Esophagus (tissue), 2 donors: ENCODE results near the gene AUTS2. TPM values are rescaled to one million over a fixed set of nuclear protein-coding genes. Genes with fewer than 3 reads are reported as not detected.

Experiments
- H3K27ac ChIP-seq, 2 donors: one replicate each; pipeline ENCODE4 v1.5.1; 2013; ENCODE audit warnings: low read depth in 2 of 2, mild to moderate bottlenecking in 2 of 2, inconsistent platforms in 1 of 2, low read length in 1 of 2, moderate library complexity in 1 of 2
- H3K27me3 ChIP-seq, 2 donors: one replicate each; pipeline ENCODE4 v1.6.1; 2013; ENCODE audit warnings: low read length in 2 of 2, control low read depth in 1 of 2, mild to moderate bottlenecking in 1 of 2; ENCODE audit not compliant: insufficient read depth in 2 of 2, control insufficient read depth in 1 of 2
- H3K36me3 ChIP-seq, 2 donors: one replicate each; pipeline ENCODE4 v1.6.1; 2013; ENCODE audit warnings: low read length in 1 of 2; ENCODE audit not compliant: control insufficient read depth in 2 of 2, insufficient read depth in 2 of 2
- H3K4me1 ChIP-seq, 2 donors: one replicate each; pipeline ENCODE4 v1.6.1; 2013; ENCODE audit warnings: low read length in 1 of 2; ENCODE audit not compliant: control insufficient read depth in 2 of 2, insufficient read depth in 2 of 2
- H3K4me3 ChIP-seq, 2 donors: one replicate each; pipeline ENCODE4 v1.5.1; 2013; ENCODE audit warnings: low read length in 2 of 2, mild to moderate bottlenecking in 2 of 2, low read depth in 1 of 2, moderate library complexity in 1 of 2
- H3K9me3 ChIP-seq, 2 donors: one replicate each; pipeline ENCODE4 v1.6.1; 2013; ENCODE audit warnings: mild to moderate bottlenecking in 2 of 2, low read depth in 1 of 2, low read length in 1 of 2, moderate library complexity in 1 of 2; ENCODE audit not compliant: control insufficient read depth in 2 of 2, insufficient read depth in 1 of 2
- WGBS, 2 donors: extraction: QIAGEN DNeasy Blood & Tissue Kit; methylation state at CpG; one replicate each; pipeline ENCODE4 v1.1.7; 2013; 5-methylcytosine and 5-hydroxymethylcytosine counted together
- polyA plus RNA-seq, 2 donors: library from polyadenylated mRNA; stranded (reverse); fragments of 200-250 nt; gene quantifications; one replicate each; pipeline ENCODE4 v1.2.3, GENCODE V29; 2013
- donor health status: healthy with polysubstance abuse.
- donor health status: Bipolar disorder and iron deficiency.

AUTS2 gene
- polyA plus RNA-seq, 2 donors: 8.3 to 15.6 TPM

- H3K27me3 ChIP-seq: peaks cover 0 to 2% of the 10 kb centered on the region in 2 donors
- H3K36me3 ChIP-seq: no peaks in the 10 kb centered on the region
- no peak overlapping the region for H3K4me3 ChIP-seq
- H3K9me3 ChIP-seq: no peaks in the 10 kb centered on the region
- no peaks in the 10 kb centered on the region for H3K4me1 ChIP-seq
- H3K27ac ChIP-seq: no peak overlapping the region
These were observed 434.4 kb downstream of the AUTS2 start for GRCh38 chr7:70032649-70033048.

DNA sequence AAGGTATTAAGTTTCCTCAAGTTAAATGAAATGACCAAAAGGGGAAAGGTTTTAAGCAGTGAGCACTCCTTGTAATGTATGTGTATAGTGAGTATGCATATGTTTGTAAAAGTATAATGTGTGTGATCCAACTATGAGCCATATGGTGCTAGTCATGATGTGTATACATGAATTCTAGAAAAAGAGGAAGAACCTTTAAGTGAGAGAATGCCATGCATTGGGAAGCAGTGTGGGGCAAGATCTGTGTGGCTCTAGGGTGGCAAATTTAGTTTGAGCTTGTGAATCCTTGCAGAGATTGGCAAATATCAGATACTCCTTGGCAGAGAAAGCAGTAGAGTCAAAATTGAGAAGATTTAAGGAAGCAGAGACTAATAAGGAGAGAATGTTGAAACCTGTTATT, 435.0 kb downstream of the AUTS2 start:
- Histone ChIP-seq H3K4me1 (no peaks in the 10 kb centered on the region), H3K36me3 (no peaks in the 10 kb centered on the region), H3K9me3 (no peaks in the 10 kb centered on the region), H3K4me3 (no peak overlapping the region), H3K27me3 (peaks cover 0 to 2% of the 10 kb centered on the region in 2 donors), H3K27ac (no peak overlapping the region)

DNA sequence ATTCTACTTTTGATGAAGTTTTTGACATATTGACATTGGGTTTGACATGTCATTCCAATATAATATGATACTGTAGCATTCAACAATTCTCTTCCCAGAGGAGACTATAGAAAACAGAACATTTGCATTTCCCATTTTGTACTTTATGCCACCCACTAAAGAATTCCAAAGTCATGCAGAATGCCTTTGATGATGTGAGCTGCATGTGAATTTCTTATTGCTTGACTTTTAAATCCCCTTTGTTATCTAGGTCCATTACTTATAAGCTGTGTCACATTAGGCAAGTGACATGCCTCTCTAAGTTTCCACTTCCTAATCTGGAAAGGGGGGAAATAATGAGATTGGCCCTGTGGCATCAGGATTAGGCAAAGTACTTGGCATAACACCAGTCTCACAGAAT, 436.7 kb downstream of the AUTS2 start:
- no peaks in the 10 kb centered on the region for H3K9me3 ChIP-seq
- no peaks in the 10 kb centered on the region for H3K4me1 ChIP-seq
- H3K27me3 ChIP-seq: no peaks in the 10 kb centered on the region
- no peak overlapping the region for H3K27ac ChIP-seq
- no peaks in the 10 kb centered on the region for H3K36me3 ChIP-seq
- no peak overlapping the region for H3K4me3 ChIP-seq

- Histone ChIP-seq H3K4me1 (no peaks in the 10 kb centered on the region), H3K27ac (no peak overlapping the region), H3K36me3 (no peaks in the 10 kb centered on the region), H3K9me3 (no peaks in the 10 kb centered on the region), H3K4me3 (no peak overlapping the region), H3K27me3 (no peaks in the 10 kb centered on the region)
- 55 to 68% methylated on average over 4 of the region's 4 CpGs for WGBS, 2 donors
These were observed 437.2 kb downstream of the AUTS2 start for GRCh38 chr7:70035519-70035918.

DNA sequence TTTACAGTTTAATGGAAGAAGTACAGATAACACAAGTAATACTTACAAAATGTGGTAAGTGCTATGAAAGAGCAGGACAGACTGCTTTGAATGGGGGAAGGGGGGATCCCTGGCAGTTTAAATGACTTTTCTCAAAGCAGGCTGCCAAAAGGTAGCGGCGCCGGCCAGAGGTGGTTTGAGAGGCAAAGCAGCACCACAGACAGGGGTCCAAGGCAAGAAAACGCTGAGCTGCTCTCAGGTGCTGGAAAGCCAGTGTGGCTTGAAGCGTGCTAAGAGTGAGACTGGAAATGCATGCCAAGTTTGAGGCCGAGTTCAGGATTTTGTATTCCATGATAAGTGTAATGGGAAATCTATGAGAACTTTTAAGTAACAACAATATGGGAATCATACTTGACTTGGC, 437.7 kb downstream of the AUTS2 start:
- no peak overlapping the region for H3K27ac ChIP-seq
- no peaks in the 10 kb centered on the region for H3K36me3 ChIP-seq
- H3K27me3 ChIP-seq: no peaks in the 10 kb centered on the region
- H3K4me1 ChIP-seq: no peaks in the 10 kb centered on the region
- WGBS, 2 donors: 94 to 95% methylated on average over 6 of the region's 6 CpGs
- H3K9me3 ChIP-seq: no peaks in the 10 kb centered on the region
- H3K4me3 ChIP-seq: no peak overlapping the region

GRCh38 chr7:70036695-70037094, 438.4 kb downstream of the AUTS2 start:
- Histone ChIP-seq H3K4me3 (no peak overlapping the region), H3K27ac (no peak overlapping the region), H3K36me3 (no peaks in the 10 kb centered on the region), H3K9me3 (no peaks in the 10 kb centered on the region), H3K27me3 (no peaks in the 10 kb centered on the region), H3K4me1 (no peaks in the 10 kb centered on the region)
- WGBS, 2 donors: 60 to 72% methylated on average over 1 of the region's 1 CpG

DNA sequence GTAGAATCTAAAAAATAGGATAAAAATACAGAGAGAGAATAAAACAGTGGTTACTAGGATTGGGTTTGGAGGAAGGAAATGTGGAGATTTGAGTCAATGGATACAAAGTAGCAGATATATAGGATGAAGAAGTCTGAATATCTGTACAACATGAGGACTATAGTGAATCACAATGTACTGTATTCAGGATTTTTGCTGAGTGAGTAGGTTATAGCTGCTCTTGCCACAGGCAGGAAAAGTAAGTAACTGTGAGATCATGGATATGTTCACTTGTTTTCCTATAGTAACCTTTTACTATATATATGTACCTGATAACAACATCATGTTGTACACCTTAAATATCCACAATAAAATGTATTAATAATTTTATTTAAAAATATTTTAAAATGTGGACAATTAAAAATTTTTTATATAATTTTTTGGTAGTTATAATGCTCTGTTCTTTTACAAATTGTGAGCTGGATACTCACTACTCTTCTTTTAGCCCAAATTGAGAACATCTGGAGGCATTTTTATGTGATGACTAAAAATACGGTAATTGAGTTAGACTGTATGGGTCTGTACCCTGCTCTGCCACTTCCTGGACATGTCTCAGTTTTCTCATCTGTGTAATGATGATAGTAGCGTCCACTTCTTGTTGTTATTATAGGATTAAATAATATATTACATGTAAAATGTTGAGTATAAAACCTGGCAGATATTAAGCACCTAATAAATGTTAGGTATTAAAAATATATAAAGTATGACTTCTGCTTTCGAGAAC, 439.1 kb downstream of the AUTS2 start:
- Histone ChIP-seq H3K36me3 (no peaks in the 10 kb centered on the region), H3K27ac (no peak overlapping the region), H3K4me3 (no peak overlapping the region), H3K9me3 (no peaks in the 10 kb centered on the region), H3K27me3 (no peaks in the 10 kb centered on the region), H3K4me1 (no peaks in the 10 kb centered on the region)
- WGBS, 2 donors: 85 to 87% methylated on average over 3 of the region's 3 CpGs

DNA sequence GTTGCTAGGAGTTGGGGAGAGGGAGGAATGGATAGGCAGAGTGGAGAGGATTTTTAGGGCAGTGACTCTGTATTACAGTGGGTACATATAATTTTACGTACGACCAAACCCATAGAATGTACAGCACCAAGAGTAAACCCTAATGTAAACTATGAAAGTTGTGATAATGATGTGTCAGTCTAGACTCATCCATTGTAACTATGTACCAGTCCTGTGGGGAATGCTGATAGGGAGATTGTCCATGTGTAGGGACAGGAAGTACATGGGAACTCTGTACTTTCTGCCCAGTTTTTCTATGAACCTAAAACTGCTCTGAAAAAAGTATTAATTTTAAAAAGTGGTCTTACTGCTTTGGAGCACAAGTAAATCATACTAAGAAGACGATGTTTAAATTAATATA, 441.8 kb downstream of the AUTS2 start:
- 91 to 93% methylated on average over 3 of the region's 3 CpGs for WGBS, 2 donors
- H3K36me3 ChIP-seq: no peaks in the 10 kb centered on the region
- no peaks in the 10 kb centered on the region for H3K4me1 ChIP-seq
- H3K27ac ChIP-seq: no peak overlapping the region
- no peak overlapping the region for H3K4me3 ChIP-seq
- H3K9me3 ChIP-seq: no peaks in the 10 kb centered on the region
- no peaks in the 10 kb centered on the region for H3K27me3 ChIP-seq

DNA sequence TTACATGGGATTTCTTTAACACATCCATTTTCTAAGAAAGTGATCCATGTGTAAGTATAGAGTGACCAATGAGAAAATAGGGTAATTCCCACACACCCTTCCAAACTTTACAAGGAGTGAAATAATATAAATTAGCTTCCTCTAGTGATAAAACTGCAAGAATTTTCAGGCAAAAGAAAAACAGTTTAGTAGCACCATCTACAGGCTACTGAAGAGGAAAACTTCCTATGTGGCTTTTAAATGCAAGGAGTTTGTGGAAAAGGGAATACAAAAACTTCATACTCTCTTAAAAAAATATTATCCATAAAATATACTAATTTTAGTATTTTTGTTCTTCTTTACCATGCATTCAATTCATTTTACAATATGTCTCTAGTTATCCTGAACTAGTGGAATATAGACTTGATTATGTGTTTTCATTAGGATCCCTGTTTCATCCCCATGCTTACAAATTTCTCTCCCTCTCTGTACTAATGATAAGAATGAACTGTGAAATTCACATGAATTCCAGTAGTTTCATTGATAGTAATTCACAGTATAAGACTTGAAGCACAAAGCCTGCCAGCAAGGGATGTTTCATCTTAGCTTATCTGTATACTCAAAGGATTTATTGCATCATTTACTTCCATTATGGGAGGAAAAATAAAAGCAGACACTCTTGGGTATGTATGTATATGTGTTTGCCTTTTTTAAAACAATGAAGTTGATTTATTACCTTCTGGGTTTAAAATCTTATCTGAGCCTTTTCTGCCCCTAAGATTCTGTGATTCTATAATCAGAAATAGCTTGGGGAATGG, 442.9 kb downstream of the AUTS2 start:
- H3K4me1 ChIP-seq: no peaks in the 10 kb centered on the region
- no peaks in the 10 kb centered on the region for H3K27me3 ChIP-seq
- H3K4me3 ChIP-seq: no peak overlapping the region
- no peaks in the 10 kb centered on the region for H3K36me3 ChIP-seq
- H3K27ac ChIP-seq: no peak overlapping the region
- no peaks in the 10 kb centered on the region for H3K9me3 ChIP-seq

DNA sequence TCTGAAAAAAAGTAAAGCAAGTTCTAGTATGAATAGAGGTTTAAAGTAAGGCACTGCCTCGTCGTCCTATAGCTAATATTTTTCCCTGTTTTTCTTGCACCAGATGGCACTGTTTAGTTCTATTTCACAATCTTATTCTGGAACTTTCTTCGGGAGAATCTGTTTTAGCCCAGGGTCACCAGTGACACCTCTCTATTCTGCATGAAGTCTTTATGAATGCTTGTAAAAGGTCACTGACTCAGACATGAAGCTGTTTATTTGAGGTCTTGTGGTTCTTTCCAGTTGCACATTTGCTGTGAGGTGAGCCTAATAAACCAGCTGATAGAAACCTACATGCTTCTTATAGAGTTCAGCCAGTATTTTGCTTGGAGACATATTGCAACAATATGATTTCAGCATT, 444.3 kb downstream of the AUTS2 start:
- Histone ChIP-seq H3K36me3 (no peaks in the 10 kb centered on the region), H3K9me3 (no peaks in the 10 kb centered on the region), H3K27ac (no peak overlapping the region), H3K4me1 (no peaks in the 10 kb centered on the region), H3K27me3 (no peaks in the 10 kb centered on the region), H3K4me3 (no peak overlapping the region)
- WGBS, 2 donors: 23 to 24% methylated on average over 3 of the region's 3 CpGs
